DND-41 (cell line): ENCODE results near the gene MYLK.

Source experiments
- ATAC-seq: fragments of 200-7000 bp; cut with Tn5 transposase; 3 replicates; pipeline ENCODE4 v1.9.1; 2021; ENCODE audit warnings: low read depth; ENCODE audit not compliant: insufficient read depth
- DNase-seq: peaks from one replicate; pipeline ENCODE4 v3.0.0-alpha.2; 2020
- H2AFZ ChIP-seq: 2 replicates; pipeline ENCODE4 v1.6.0; 2012; ENCODE audit warnings: low read depth, low read length
- H3K27ac ChIP-seq: 2 replicates; pipeline ENCODE4 v1.5.1; 2012; ENCODE audit warnings: low read length, inconsistent platforms
- H3K27me3 ChIP-seq: fragments of 200-600 bp; sonication (generic); 2 replicates; pipeline ENCODE4 v1.6.0; 2012; ENCODE audit warnings: low read length, mild to moderate bottlenecking, inconsistent platforms; ENCODE audit not compliant: insufficient read depth, poor library complexity
- H3K36me3 ChIP-seq: 2 replicates; pipeline ENCODE4 v1.5.1; 2012; ENCODE audit warnings: low read length, inconsistent platforms; ENCODE audit not compliant: insufficient read depth
- H3K4me1 ChIP-seq: 2 replicates; pipeline ENCODE4 v1.5.1; 2012; ENCODE audit warnings: mild to moderate bottlenecking, low read length; ENCODE audit not compliant: insufficient read depth
- H3K4me2 ChIP-seq: 2 replicates; pipeline ENCODE4 v1.6.0; 2012; ENCODE audit warnings: mild to moderate bottlenecking, moderate library complexity, low read length, inconsistent platforms; ENCODE audit not compliant: insufficient read depth
- H3K4me3 ChIP-seq, 2 experiments: fragments of 200-600 bp in 1 of 2; shearing (Covaris generic) in 1 of 2; 2 replicates each; pipeline ENCODE4 v1.5.1; 2012 to 2016; ENCODE audit warnings: inconsistent platforms in 2 of 2, low read length in 2 of 2, mild to moderate bottlenecking in 2 of 2, low read depth in 1 of 2, moderate library complexity in 1 of 2
- H3K79me2 ChIP-seq: 2 replicates; pipeline ENCODE4 v1.6.0; 2012; ENCODE audit warnings: low read length, inconsistent platforms; ENCODE audit not compliant: insufficient read depth
- H3K9ac ChIP-seq: 2 replicates; pipeline ENCODE4 v1.6.0; 2012; ENCODE audit warnings: low read depth, mild to moderate bottlenecking, inconsistent platforms, low read length, moderate library complexity
- H3K9me3 ChIP-seq: 2 replicates; pipeline ENCODE4 v1.5.1; 2012; ENCODE audit warnings: low read length, moderate library complexity, mild to moderate bottlenecking, inconsistent platforms; ENCODE audit not compliant: insufficient read depth, severe bottlenecking
- H4K20me1 ChIP-seq: 2 replicates; pipeline ENCODE4 v1.6.0; 2012; ENCODE audit warnings: low read length; ENCODE audit not compliant: insufficient read depth
- EZH2 ChIP-seq: IDR thresholded peaks from 3 replicates; pipeline ENCODE4 v1.6.1; 2012; ENCODE audit warnings: borderline replicate concordance, low read depth, mild to moderate bottlenecking, moderate library complexity, low read length, inconsistent platforms; ENCODE audit not compliant: severe bottlenecking
- TF ChIP-seq, protein P1 (sequence below): IDR thresholded peaks from 2 replicates; pipeline ENCODE4 v1.5.1; 2012; ENCODE audit warnings: borderline replicate concordance, low read length, moderate library complexity, mild to moderate bottlenecking; ENCODE audit not compliant: poor library complexity, severe bottlenecking; ENCODE audit errors: extremely low read depth

MYLK gene

GRCh38 chr3:123914829-123915228, 30.7 kb upstream of the MYLK start:
- Histone ChIP-seq H3K9me3 (no peaks in the 10 kb centered on the region), H3K27me3 (no peaks in the 10 kb centered on the region), H2AFZ (no peak overlapping the region), H3K79me2 (no peaks in the 10 kb centered on the region), H3K36me3 (peaks cover 25% of the 10 kb centered on the region), H3K4me3 (no peak overlapping the region), H3K4me2 (no peak overlapping the region), H3K9ac (no peak overlapping the region), H4K20me1 (0 out of 2 replicates have a peak, but pooled peaks cover 5% of the 10 kb centered on the region), H3K4me1 (no peaks in the 10 kb centered on the region), H3K27ac (no peak overlapping the region)
- no peak for TF ChIP-seq EZH2
- TF ChIP-seq, protein P1, sequence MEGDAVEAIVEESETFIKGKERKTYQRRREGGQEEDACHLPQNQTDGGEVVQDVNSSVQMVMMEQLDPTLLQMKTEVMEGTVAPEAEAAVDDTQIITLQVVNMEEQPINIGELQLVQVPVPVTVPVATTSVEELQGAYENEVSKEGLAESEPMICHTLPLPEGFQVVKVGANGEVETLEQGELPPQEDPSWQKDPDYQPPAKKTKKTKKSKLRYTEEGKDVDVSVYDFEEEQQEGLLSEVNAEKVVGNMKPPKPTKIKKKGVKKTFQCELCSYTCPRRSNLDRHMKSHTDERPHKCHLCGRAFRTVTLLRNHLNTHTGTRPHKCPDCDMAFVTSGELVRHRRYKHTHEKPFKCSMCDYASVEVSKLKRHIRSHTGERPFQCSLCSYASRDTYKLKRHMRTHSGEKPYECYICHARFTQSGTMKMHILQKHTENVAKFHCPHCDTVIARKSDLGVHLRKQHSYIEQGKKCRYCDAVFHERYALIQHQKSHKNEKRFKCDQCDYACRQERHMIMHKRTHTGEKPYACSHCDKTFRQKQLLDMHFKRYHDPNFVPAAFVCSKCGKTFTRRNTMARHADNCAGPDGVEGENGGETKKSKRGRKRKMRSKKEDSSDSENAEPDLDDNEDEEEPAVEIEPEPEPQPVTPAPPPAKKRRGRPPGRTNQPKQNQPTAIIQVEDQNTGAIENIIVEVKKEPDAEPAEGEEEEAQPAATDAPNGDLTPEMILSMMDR, result no peak
- ATAC-seq, result no peak
- DNase-seq, result no peak

- H3K36me3 ChIP-seq, result peaks cover 2% of the 10 kb centered on the region; the same call in 1 of the 2 replicates
- no peak overlapping the region for H3K9ac ChIP-seq
- no peaks in the 10 kb centered on the region for H3K9me3 ChIP-seq
- H3K79me2 ChIP-seq, result no peaks in the 10 kb centered on the region
- no peak for DNase-seq
- no peaks in the 10 kb centered on the region for H3K4me1 ChIP-seq
- no peaks in the 10 kb centered on the region for H4K20me1 ChIP-seq
- ATAC-seq, result peak; percentile 49; the same call in 1 of the 3 replicates
- H3K27me3 ChIP-seq, result no peaks in the 10 kb centered on the region
- no peak overlapping the region for H3K4me3 ChIP-seq
- H3K27ac ChIP-seq, result no peak overlapping the region
- TF ChIP-seq, protein P1, result no peak
- H2AFZ ChIP-seq, result no peak overlapping the region
- H3K4me2 ChIP-seq, result no peak overlapping the region
Observed at GRCh38 chr3:123909785-123910184, 25.7 kb upstream of the MYLK start.

- TF ChIP-seq, protein P1, result peak; percentile 18
- no peak for TF ChIP-seq EZH2
- no peak overlapping the region for H3K9ac ChIP-seq
- H3K9me3 ChIP-seq, result no peaks in the 10 kb centered on the region
- H3K79me2 ChIP-seq, result no peaks in the 10 kb centered on the region
- no peaks in the 10 kb centered on the region for H3K36me3 ChIP-seq
- DNase-seq (no peak), ATAC-seq (no peak)
- no peaks in the 10 kb centered on the region for H4K20me1 ChIP-seq
- H2AFZ ChIP-seq, result no peak overlapping the region
- H3K4me2 ChIP-seq, result no peak overlapping the region
- H3K4me3 ChIP-seq, result no peak overlapping the region
- H3K27ac ChIP-seq, result no peak overlapping the region
- no peaks in the 10 kb centered on the region for H3K27me3 ChIP-seq
- H3K4me1 ChIP-seq, result no peaks in the 10 kb centered on the region
Observed at GRCh38 chr3:123907720-123908119, 23.6 kb upstream of the MYLK start.
